Transverse colon (tissue), 4 donors: ENCODE data around the gene THADA. TPM values are rescaled to one million over a fixed set of nuclear protein-coding genes. Genes with fewer than 3 reads are reported as not detected.

Experiments
- DNase-seq: peaks from one replicate; pipeline ENCODE4 v3.0.0-alpha.2; 2019
- H3K27ac ChIP-seq, 4 donors: fragments of 200-600 bp; sonication (generic); 2 replicates each; pipeline ENCODE4 v1.5.1; 2016 to 2018; ENCODE audit warnings: inconsistent platforms in 4 of 4
- H3K27me3 ChIP-seq: fragments of 200-600 bp; sonication (generic); 2 replicates; pipeline ENCODE4 v1.5.1; 2017; ENCODE audit warnings: inconsistent platforms
- H3K36me3 ChIP-seq, 4 donors: fragments of 200-600 bp; sonication (generic); 2 replicates each; pipeline ENCODE4 v1.5.1; 2017 to 2019; ENCODE audit warnings: inconsistent platforms in 4 of 4
- H3K4me1 ChIP-seq, 4 donors: fragments of 200-600 bp; sonication (generic); 2 replicates each; pipeline ENCODE4 v1.5.1; 2017 to 2020; ENCODE audit warnings: inconsistent platforms in 4 of 4
- H3K4me3 ChIP-seq, 4 donors: fragments of 200-600 bp; sonication (generic); 1 replicate in 1 of 4; 2 replicates in 3 of 4; pipeline versions ENCODE4 v1.5.1 to v1.6.1; 2017 to 2019; ENCODE audit warnings: inconsistent platforms in 4 of 4
- H3K9me3 ChIP-seq, 2 donors: fragments of 200-600 bp; sonication (generic); 2 replicates each; pipeline ENCODE4 v1.5.1; 2017 to 2019; ENCODE audit warnings: inconsistent platforms in 2 of 2
- CTCF ChIP-seq, 5 experiments: fragments of 200-600 bp in 3 of 5; fragments of 450-650 bp in 2 of 5; sonication (generic) in 3 of 5; IDR thresholded peaks; 1 replicate in 2 of 5; 2 replicates in 3 of 5; pipeline ENCODE4 v1.5.1; 2016 to 2017; ENCODE audit warnings: antibody characterized with exemption in 5 of 5, inconsistent platforms in 3 of 5, mild to moderate bottlenecking in 2 of 5, moderate library complexity in 1 of 5
- EP300 ChIP-seq: sonication (generic); formaldehyde crosslinking; IDR thresholded peaks from one replicate; pipeline ENCODE4 v1.6.1; 2017; ENCODE audit warnings: antibody characterized with exemption, low read depth
- POLR2A ChIP-seq: fragments of 450-650 bp; IDR thresholded peaks from one replicate; pipeline ENCODE4 v1.6.1; 2016; ENCODE audit warnings: antibody characterized with exemption, mild to moderate bottlenecking, moderate library complexity
- POLR2AphosphoS5 ChIP-seq, 3 donors: sonication (generic); formaldehyde crosslinking; IDR thresholded peaks; one replicate each; pipeline ENCODE4 v1.6.1; 2016; ENCODE audit warnings: antibody characterized with exemption in 3 of 3
- WGBS, 2 donors: methylation state at CpG; one replicate each; pipeline ENCODE4 v1.1.5; 2018; ENCODE audit warnings: low coverage in 1 of 2; 5-methylcytosine and 5-hydroxymethylcytosine counted together
- in situ Hi-C, 4 donors: fragments of 200-750 bp; cut with MboI; loops; one replicate each; pipeline versions ENCODE4 v1.15.0 to v1.15.1; 2017; ENCODE audit warnings: low sequenced_read_pairs in 3 of 4, low pct_ligation_motif_present in 1 of 4, low pct_unique_long_range_greater_than_20kb in 1 of 4
- intact Hi-C: fragments of 100-400 bp; cut with DNase I; formaldehyde crosslinking; loops from one replicate; pipeline ENCODE4 v1.15.1; 2023; ENCODE audit warnings: low total_unique reads
- total RNA-seq, 4 donors: library from RNA; depleted of rRNA; stranded (reverse); fragments of >200 nt; gene quantifications; one replicate each; pipeline ENCODE4 v1.1.0, GENCODE V29; 2016

THADA gene
- total RNA-seq, 4 donors from 2014 or later = 21.7 to 78.6 (median 28.1) TPM

GRCh38 chr2:43418680-43419079 is 177.2 kb downstream of the THADA start:
- peaks cover 0 to 31% (median 6%) of the 10 kb centered on the region in 4 donors for H3K4me1 ChIP-seq
- no peak overlapping the region for H3K27ac ChIP-seq
- 57 to 93% methylated on average over 1 to 3 of the region's 3 CpGs for WGBS, 2 donors
- intact Hi-C loops = no loop called here
- no peak for DNase-seq
- no peak overlapping the region for H3K4me3 ChIP-seq
- H3K27me3 ChIP-seq = no peaks in the 10 kb centered on the region
- H3K36me3 ChIP-seq = no peaks in the 10 kb centered on the region
- in situ Hi-C loops = no loop called here
- H3K9me3 ChIP-seq = no peaks in the 10 kb centered on the region
- TF ChIP-seq EP300 = no peak
- TF ChIP-seq POLR2A = no peak
- no peak for TF ChIP-seq CTCF (IDR thresholded peaks at IDR 0.05)
- no peak for TF ChIP-seq POLR2AphosphoS5 (IDR thresholded peaks at IDR 0.05)

- no peak overlapping the region for H3K4me3 ChIP-seq
- no peaks in the 10 kb centered on the region for H3K36me3 ChIP-seq
- TF ChIP-seq POLR2AphosphoS5 (IDR thresholded peaks at IDR 0.05) = peak in 1 of 3 donors; percentile 17
- TF ChIP-seq CTCF (IDR thresholded peaks at IDR 0.05) = no peak
- H3K27ac ChIP-seq = no peak overlapping the region
- H3K27me3 ChIP-seq = no peaks in the 10 kb centered on the region
- 56 to 76% methylated on average over 1 of the region's 1 CpG for WGBS, 2 donors
- no peak for DNase-seq
- in situ Hi-C loops = no loop called here
- peaks cover 0 to 33% (median 3%) of the 10 kb centered on the region in 4 donors for H3K4me1 ChIP-seq
- H3K9me3 ChIP-seq = no peaks in the 10 kb centered on the region
- intact Hi-C loops = no loop called here
Observed at GRCh38 chr2:43417300-43417699, 178.5 kb downstream of the THADA start.

GRCh38 chr2:43415592-43415991 is 180.2 kb downstream of the THADA start:
- Histone ChIP-seq H3K36me3 (no peaks in the 10 kb centered on the region), H3K27ac (peak overlapping the region in 3 of 4 donors; percentile 27 to 48 (median 35)), H3K9me3 (no peaks in the 10 kb centered on the region), H3K4me3 (no peak overlapping the region), H3K27me3 (no peaks in the 10 kb centered on the region), H3K4me1 (peaks cover 0 to 39% (median 3%) of the 10 kb centered on the region in 4 donors)
- no peak for DNase-seq
- in situ Hi-C loops = no loop called here
- TF ChIP-seq CTCF (IDR thresholded peaks at IDR 0.05) = no peak
- no peak for TF ChIP-seq POLR2A
- TF ChIP-seq POLR2AphosphoS5 (IDR thresholded peaks at IDR 0.05) = no peak
- TF ChIP-seq EP300 = no peak
- WGBS, 2 donors = 72 to 100% methylated on average over 1 to 7 of the region's 7 CpGs
- intact Hi-C loops = no loop called here

- Histone ChIP-seq H3K9me3 (no peaks in the 10 kb centered on the region), H3K27ac (peak overlapping the region in 3 of 4 donors; percentile 13 to 35 (median 27)), H3K4me1 (peaks cover 0 to 38% (median 3%) of the 10 kb centered on the region in 4 donors), H3K27me3 (no peaks in the 10 kb centered on the region), H3K4me3 (no peak overlapping the region), H3K36me3 (no peaks in the 10 kb centered on the region)
- intact Hi-C loops (no loop called here), in situ Hi-C loops (no loop called here)
- DNase-seq = no peak
- WGBS, 2 donors = 76 to 80% methylated on average over 4 of the region's 4 CpGs
- no peak for TF ChIP-seq EP300
- TF ChIP-seq POLR2AphosphoS5 (IDR thresholded peaks at IDR 0.05) = no peak
- TF ChIP-seq POLR2A = no peak
- TF ChIP-seq CTCF (IDR thresholded peaks at IDR 0.05) = no peak
Observed at GRCh38 chr2:43414586-43415135, 181.2 kb downstream of the THADA start.
